ENCODE measurements around the gene JAKMIP1.

The JAKMIP1 gene

DNA sequence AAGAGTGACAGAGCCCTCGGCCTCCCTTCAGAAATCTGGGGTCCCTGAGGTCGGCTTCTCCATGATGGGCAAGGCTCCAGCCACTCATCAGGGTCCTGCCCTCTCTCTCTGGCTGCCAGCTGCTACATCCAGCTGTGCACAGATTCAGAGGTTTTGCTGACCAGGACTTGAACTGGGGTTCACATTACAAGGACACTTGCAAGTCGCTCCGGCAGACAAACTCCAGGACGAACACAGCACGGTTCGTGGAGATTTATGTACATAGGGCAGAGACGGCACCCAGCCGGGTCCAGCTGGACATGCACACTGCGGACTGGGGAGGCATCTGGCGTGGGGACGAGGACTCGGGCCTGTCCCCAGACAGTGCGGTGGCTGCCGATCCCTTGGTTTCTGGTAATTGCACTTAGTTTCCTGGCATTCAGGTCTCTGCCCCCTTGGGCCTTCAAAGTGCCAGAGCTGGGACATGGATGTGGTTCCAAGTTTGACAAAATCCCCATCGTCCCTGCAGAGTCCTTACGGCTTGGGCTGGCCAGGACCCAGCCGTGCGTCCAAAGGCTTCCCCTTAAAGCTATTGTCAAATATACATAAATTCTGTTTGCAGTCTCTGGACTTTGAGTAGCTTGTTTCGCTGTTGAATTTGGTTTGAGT lies 175.9 kb downstream of the JAKMIP1 start:
- Histone ChIP-seq H2AFZ (no peak overlapping the region), H3K79me2 (no peaks in the 10 kb centered on the region), H3K4me3 (ENCODE audit: low read depth, low read length) (no peak overlapping the region), H3K4me1 (no peaks in the 10 kb centered on the region), H3K9ac (no peak overlapping the region), H3K27me3 (ENCODE audit: control insufficient read depth, insufficient read depth, low read length) (no peaks in the 10 kb centered on the region), H3K27ac (no peak overlapping the region), H3K36me3 (ENCODE audit: control insufficient read depth, insufficient read depth, low read length) (no peaks in the 10 kb centered on the region), H3K9me3 (ENCODE audit: control insufficient read depth, low read length) (no peaks in the 10 kb centered on the region), H3K4me2 (ENCODE audit: low read length) (no peak overlapping the region)
- TF ChIP-seq, protein P1, sequence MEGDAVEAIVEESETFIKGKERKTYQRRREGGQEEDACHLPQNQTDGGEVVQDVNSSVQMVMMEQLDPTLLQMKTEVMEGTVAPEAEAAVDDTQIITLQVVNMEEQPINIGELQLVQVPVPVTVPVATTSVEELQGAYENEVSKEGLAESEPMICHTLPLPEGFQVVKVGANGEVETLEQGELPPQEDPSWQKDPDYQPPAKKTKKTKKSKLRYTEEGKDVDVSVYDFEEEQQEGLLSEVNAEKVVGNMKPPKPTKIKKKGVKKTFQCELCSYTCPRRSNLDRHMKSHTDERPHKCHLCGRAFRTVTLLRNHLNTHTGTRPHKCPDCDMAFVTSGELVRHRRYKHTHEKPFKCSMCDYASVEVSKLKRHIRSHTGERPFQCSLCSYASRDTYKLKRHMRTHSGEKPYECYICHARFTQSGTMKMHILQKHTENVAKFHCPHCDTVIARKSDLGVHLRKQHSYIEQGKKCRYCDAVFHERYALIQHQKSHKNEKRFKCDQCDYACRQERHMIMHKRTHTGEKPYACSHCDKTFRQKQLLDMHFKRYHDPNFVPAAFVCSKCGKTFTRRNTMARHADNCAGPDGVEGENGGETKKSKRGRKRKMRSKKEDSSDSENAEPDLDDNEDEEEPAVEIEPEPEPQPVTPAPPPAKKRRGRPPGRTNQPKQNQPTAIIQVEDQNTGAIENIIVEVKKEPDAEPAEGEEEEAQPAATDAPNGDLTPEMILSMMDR (IDR thresholded peaks at IDR 0.05), result no peak

- no peaks in the 10 kb centered on the region for H3K9me3 ChIP-seq (ENCODE audit: control insufficient read depth, low read length)
- H2AFZ ChIP-seq, result no peak overlapping the region
- no peaks in the 10 kb centered on the region for H3K27me3 ChIP-seq (ENCODE audit: control insufficient read depth, insufficient read depth, low read length)
- no peaks in the 10 kb centered on the region for H3K36me3 ChIP-seq (ENCODE audit: control insufficient read depth, insufficient read depth, low read length)
- no peaks in the 10 kb centered on the region for H3K4me1 ChIP-seq
- no peaks in the 10 kb centered on the region for H3K79me2 ChIP-seq
- TF ChIP-seq, protein P1 (IDR thresholded peaks at IDR 0.05), result no peak
- H3K9ac ChIP-seq, result no peak overlapping the region
- H3K4me3 ChIP-seq (ENCODE audit: low read depth, low read length), result no peak overlapping the region
- H3K27ac ChIP-seq, result no peak overlapping the region
- no peak overlapping the region for H3K4me2 ChIP-seq (ENCODE audit: low read length)
These were observed 176.6 kb downstream of the JAKMIP1 start for GRCh38 chr4:6023731-6024130.

DNA sequence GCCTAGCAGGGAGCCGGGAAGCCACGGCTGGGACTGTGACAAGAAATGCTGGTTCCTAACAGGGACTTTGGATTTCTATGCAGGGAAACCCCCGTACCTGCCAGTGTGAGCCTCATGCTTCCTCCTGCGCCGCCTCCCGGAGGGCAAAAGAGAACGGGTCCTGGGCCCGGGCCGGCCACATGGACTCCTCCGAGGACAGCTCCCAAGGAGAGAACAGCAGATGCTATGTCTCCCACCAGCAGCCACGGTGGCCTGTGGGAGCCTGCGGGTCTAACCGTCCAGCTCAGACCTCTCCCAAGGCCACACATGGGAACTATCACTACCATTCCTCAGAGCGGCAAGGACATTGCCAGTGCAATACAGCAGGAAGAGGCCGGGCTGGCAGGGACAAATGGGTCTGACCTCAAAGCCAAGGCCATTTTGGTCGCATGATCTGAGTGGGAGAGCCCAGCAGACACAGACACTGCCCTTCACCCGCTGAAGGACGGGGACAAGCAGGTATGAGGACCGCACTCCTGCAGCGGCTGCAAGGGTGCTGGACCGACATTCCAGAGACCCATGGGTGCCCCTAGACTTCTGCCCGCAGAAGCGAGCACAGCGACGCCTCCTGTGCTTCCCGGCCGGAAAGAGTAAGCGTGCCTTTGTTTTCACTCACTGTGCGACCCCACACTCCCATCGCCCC lies 177.6 kb downstream of the JAKMIP1 start:
- H3K4me3 ChIP-seq (ENCODE audit: low read depth, low read length), result no peak overlapping the region
- H3K9me3 ChIP-seq (ENCODE audit: control insufficient read depth, low read length), result no peaks in the 10 kb centered on the region
- H3K27me3 ChIP-seq (ENCODE audit: control insufficient read depth, insufficient read depth, low read length), result no peaks in the 10 kb centered on the region
- H2AFZ ChIP-seq, result no peak overlapping the region
- TF ChIP-seq, protein P1 (IDR thresholded peaks at IDR 0.05), result no peak
- H3K4me1 ChIP-seq, result no peaks in the 10 kb centered on the region
- H3K9ac ChIP-seq, result no peak overlapping the region
- H3K27ac ChIP-seq, result no peak overlapping the region
- H3K36me3 ChIP-seq (ENCODE audit: control insufficient read depth, insufficient read depth, low read length), result no peaks in the 10 kb centered on the region
- no peak overlapping the region for H3K4me2 ChIP-seq (ENCODE audit: low read length)
- H3K79me2 ChIP-seq, result no peaks in the 10 kb centered on the region

DNA sequence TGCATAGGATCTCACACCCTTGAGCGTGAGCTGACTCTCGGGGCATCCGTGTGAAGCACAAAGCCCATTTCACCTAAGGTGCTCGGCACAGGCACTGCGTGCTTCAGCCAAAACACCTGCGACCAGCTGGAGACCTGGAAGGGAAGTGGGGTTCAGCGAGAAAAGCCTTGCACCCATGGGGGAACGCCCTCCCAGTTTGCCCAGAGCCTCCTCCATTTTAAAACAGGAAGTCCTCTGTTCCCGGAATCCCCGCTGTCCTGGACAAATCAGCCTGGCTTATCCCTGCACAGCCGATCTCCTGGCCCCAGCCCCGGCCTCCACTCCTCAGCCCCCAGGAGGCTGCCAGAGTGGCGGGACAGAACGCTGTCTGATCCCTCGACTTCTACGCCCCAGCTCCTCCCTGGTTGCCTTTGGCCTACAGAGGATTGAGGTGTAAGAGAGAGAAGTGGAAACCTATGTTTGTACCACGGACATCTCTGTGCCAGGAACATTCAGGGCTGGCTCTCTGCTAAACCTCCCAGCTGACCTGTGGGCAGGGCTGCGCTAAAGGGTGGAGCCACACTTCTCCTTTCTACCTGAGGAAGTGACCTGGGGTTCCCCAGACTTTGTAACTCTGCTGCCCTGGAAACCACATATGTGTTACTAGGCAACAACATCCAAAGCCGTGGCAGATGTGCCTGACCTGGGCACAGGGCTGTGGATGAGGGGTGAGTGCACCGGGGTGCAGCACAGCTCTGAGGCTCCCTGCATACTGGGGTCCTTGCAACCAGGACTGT lies 178.3 kb downstream of the JAKMIP1 start:
- no peak overlapping the region for H3K4me3 ChIP-seq (ENCODE audit: low read depth, low read length)

More for the DNA sequence above, 178.3 kb downstream of the JAKMIP1 start:
- Histone ChIP-seq H3K27me3 (ENCODE audit: control insufficient read depth, insufficient read depth, low read length) (no peaks in the 10 kb centered on the region), H3K9me3 (ENCODE audit: control insufficient read depth, low read length) (no peaks in the 10 kb centered on the region), H3K79me2 (no peaks in the 10 kb centered on the region), H3K27ac (no peak overlapping the region), H3K9ac (no peak overlapping the region), H2AFZ (no peak overlapping the region), H3K4me2 (ENCODE audit: low read length) (no peak overlapping the region), H3K4me1 (no peaks in the 10 kb centered on the region), H3K36me3 (ENCODE audit: control insufficient read depth, insufficient read depth, low read length) (no peaks in the 10 kb centered on the region)
- TF ChIP-seq, protein P1 (IDR thresholded peaks at IDR 0.05), result no peak

All from parathyroid adenoma (tissue), 2 donors.